BE2C (cell line): ENCODE data around the gene LDHA.

Source experiments
- DNase-seq: peaks from one replicate; pipeline ENCODE4 v3.0.0-alpha.2; 2020
- H3K27me3 ChIP-seq: fragments of 250-450 bp; sonication (Bioruptor Pico); 2 replicates; pipeline ENCODE4 v1.5.1; 2020; ENCODE audit warnings: mild to moderate bottlenecking
- H3K36me3 ChIP-seq: fragments of 250-450 bp; sonication (Bioruptor Pico); 2 replicates; pipeline ENCODE4 v1.5.1; 2020; ENCODE audit warnings: mild to moderate bottlenecking
- H3K4me1 ChIP-seq: fragments of 250-450 bp; sonication (Bioruptor Pico); 2 replicates; pipeline ENCODE4 v1.5.1; 2020
- H3K4me3 ChIP-seq: 2 replicates; pipeline ENCODE4 v1.5.1; 2011; ENCODE audit warnings: low read depth, low read length
- H3K9me3 ChIP-seq: fragments of 250-450 bp; sonication (Bioruptor Pico); 2 replicates; pipeline ENCODE4 v1.5.1; 2020
- CTCF ChIP-seq: IDR thresholded peaks from 2 replicates; pipeline ENCODE4 v1.5.1; 2012; ENCODE audit warnings: mild to moderate bottlenecking, low read depth, low read length

LDHA gene

GRCh38 chr11:18372201-18372600, 22.2 kb upstream of the LDHA start:
- DNase-seq, result no peak
- no peaks in the 10 kb centered on the region for H3K27me3 ChIP-seq
- H3K4me1 ChIP-seq, result no peaks in the 10 kb centered on the region
- no peaks in the 10 kb centered on the region for H3K9me3 ChIP-seq
- H3K4me3 ChIP-seq, result no peak overlapping the region
- no peak for TF ChIP-seq CTCF
- H3K36me3 ChIP-seq, result no peaks in the 10 kb centered on the region

- DNase-seq, result no peak
- Histone ChIP-seq H3K9me3 (no peaks in the 10 kb centered on the region), H3K4me3 (no peak overlapping the region), H3K36me3 (no peaks in the 10 kb centered on the region), H3K27me3 (no peaks in the 10 kb centered on the region), H3K4me1 (no peaks in the 10 kb centered on the region)
- TF ChIP-seq CTCF, result no peak
Measured at GRCh38 chr11:18374956-18375355, 19.4 kb upstream of the LDHA start.

- Histone ChIP-seq H3K9me3 (no peaks in the 10 kb centered on the region), H3K4me3 (no peak overlapping the region), H3K4me1 (no peaks in the 10 kb centered on the region), H3K36me3 (no peaks in the 10 kb centered on the region), H3K27me3 (no peaks in the 10 kb centered on the region)
- DNase-seq, result no peak
- no peak for TF ChIP-seq CTCF
Measured at GRCh38 chr11:18375941-18376340, 18.4 kb upstream of the LDHA start.

- Histone ChIP-seq H3K36me3 (no peaks in the 10 kb centered on the region), H3K4me3 (no peak overlapping the region), H3K4me1 (peaks cover 12% of the 10 kb centered on the region), H3K9me3 (no peaks in the 10 kb centered on the region), H3K27me3 (no peaks in the 10 kb centered on the region)
- DNase-seq, result no peak
- no peak for TF ChIP-seq CTCF
Measured at GRCh38 chr11:18379201-18379600, 15.2 kb upstream of the LDHA start.

- H3K9me3 ChIP-seq, result no peaks in the 10 kb centered on the region
- H3K36me3 ChIP-seq, result no peaks in the 10 kb centered on the region
- H3K4me3 ChIP-seq, result no peak overlapping the region
- no peak for TF ChIP-seq CTCF
- H3K4me1 ChIP-seq, result peaks cover 17% of the 10 kb centered on the region
- DNase-seq, result peak; percentile 49
- no peaks in the 10 kb centered on the region for H3K27me3 ChIP-seq
Measured at GRCh38 chr11:18383388-18384156, 10.8 kb upstream of the LDHA start.

- no peak overlapping the region for H3K4me3 ChIP-seq
- H3K9me3 ChIP-seq, result no peaks in the 10 kb centered on the region
- no peaks in the 10 kb centered on the region for H3K27me3 ChIP-seq
- peak; percentile 58 for DNase-seq
- TF ChIP-seq CTCF, result no peak
- peaks cover 17% of the 10 kb centered on the region for H3K4me1 ChIP-seq
- no peaks in the 10 kb centered on the region for H3K36me3 ChIP-seq
Measured at GRCh38 chr11:18384157-18384641, 10.2 kb upstream of the LDHA start.
